HepG2 (cell line): Measurements from ENCODE around the gene SORD. TPM values are rescaled to one million over a fixed set of nuclear protein-coding genes. Genes with fewer than 3 reads are reported as not detected.

Experiments
- CREM ChIP-seq, 2 experiments: sonication (generic) in 1 of 2; formaldehyde crosslinking in 1 of 2; IDR thresholded peaks; 2 replicates each; pipeline versions ENCODE4 v1.4.0 to v1.6.1; 2016 to 2020; ENCODE audit warnings: antibody characterized with exemption in 1 of 2, mild to moderate bottlenecking in 1 of 2, missing genetic modification reagents in 1 of 2
- EHMT2 ChIP-seq: fragments of 200-600 bp; sonication (generic); IDR thresholded peaks from 2 replicates; pipeline ENCODE4 v1.7.0; 2017; ENCODE audit warnings: antibody characterized with exemption, low read depth, low read length, borderline replicate concordance
- MAFK ChIP-seq, 2 experiments: IDR thresholded peaks in 1 of 2; conservative IDR thresholded peaks in 1 of 2; 2 replicates each; pipeline ENCODE4 v1.6.1; 2011; ENCODE audit warnings: improper control_type of control experiment in 2 of 2, low read length in 2 of 2
- NFE2 ChIP-seq: sonication (generic); formaldehyde crosslinking; IDR thresholded peaks from 2 replicates; pipeline ENCODE4 v1.4.0; 2020; ENCODE audit warnings: missing genetic modification reagents
- NFE2L2 ChIP-seq: fragments of 150-350 bp; IDR thresholded peaks from 2 replicates; pipeline ENCODE4 v1.6.1; 2014; ENCODE audit warnings: low read length
- SNAPC2 ChIP-seq: sonication (generic); formaldehyde crosslinking; IDR thresholded peaks from 2 replicates; pipeline ENCODE4 v1.8.1; 2022; ENCODE audit warnings: mild to moderate bottlenecking, missing genetic modification reagents
- ZNF253 ChIP-seq: sonication (generic); formaldehyde crosslinking; IDR thresholded peaks from 2 replicates; pipeline ENCODE4 v1.8.0; 2022; ENCODE audit warnings: mild to moderate bottlenecking, missing genetic modification reagents, borderline replicate concordance
- ZNF282 ChIP-seq: fragments of 450-650 bp; IDR thresholded peaks from 2 replicates; pipeline ENCODE4 v1.6.1; 2018; ENCODE audit not compliant: partially characterized antibody
- ZNF367 ChIP-seq: sonication (generic); formaldehyde crosslinking; IDR thresholded peaks from 2 replicates; pipeline ENCODE4 v1.4.0; 2020; ENCODE audit warnings: missing genetic modification reagents, borderline replicate concordance
- ZNF383 ChIP-seq: sonication (generic); formaldehyde crosslinking; IDR thresholded peaks from 2 replicates; pipeline ENCODE4 v1.4.0; 2020; ENCODE audit warnings: missing genetic modification reagents, mild to moderate bottlenecking, borderline replicate concordance
- ZNF749 ChIP-seq: sonication (generic); formaldehyde crosslinking; IDR thresholded peaks from 2 replicates; pipeline ENCODE4 v1.8.0; 2022; ENCODE audit warnings: mild to moderate bottlenecking, missing genetic modification reagents, moderate library complexity, borderline replicate concordance
- ZNF777 ChIP-seq: sonication (generic); formaldehyde crosslinking; IDR thresholded peaks from 2 replicates; pipeline ENCODE4 v1.4.0; 2020; ENCODE audit warnings: missing genetic modification reagents
- ZNF83 ChIP-seq: sonication (generic); formaldehyde crosslinking; IDR thresholded peaks from 2 replicates; pipeline ENCODE4 v1.4.0; 2020; ENCODE audit warnings: missing genetic modification reagents, mild to moderate bottlenecking, borderline replicate concordance
- ZNF878 ChIP-seq: sonication (generic); formaldehyde crosslinking; IDR thresholded peaks from 2 replicates; pipeline ENCODE4 v1.8.1; 2023; ENCODE audit warnings: mild to moderate bottlenecking, missing genetic modification reagents, moderate library complexity
- ZSCAN29 ChIP-seq: sonication (generic); formaldehyde crosslinking; conservative IDR thresholded peaks from 2 replicates; pipeline ENCODE4 v1.4.0; 2020; ENCODE audit warnings: mild to moderate bottlenecking, missing genetic modification reagents
- polyA plus RNA-seq, 8 experiments: library from polyadenylated mRNA; depleted of rRNA in 3 of 8; stranded (reverse) in 7 of 8; unstranded in 1 of 8; fragments of >200 nt; fragmentation: Illumina TruSeq in 4 of 8; extraction: Trizol in 4 of 8; gene quantifications; 2 replicates each; pipeline versions ENCODE4 v1.2.1 to v1.2.3, GENCODE V29; 2011 to 2016; ENCODE audit warnings: low read depth in 4 of 8, missing spikeins in 1 of 8, mixed read lengths in 1 of 8; ENCODE audit not compliant: insufficient read depth in 1 of 8
- total RNA-seq, 5 experiments: library from RNA; depleted of rRNA; stranded (reverse); fragments of >200 nt; fragmentation: Illumina TruSeq; extraction: Trizol; gene quantifications; 2 replicates each; pipeline ENCODE4 v1.2.3, GENCODE V29; 2016; ENCODE audit warnings: low read depth in 1 of 5
- TF ChIP-seq, protein P1 (sequence below): sonication (generic); formaldehyde crosslinking; IDR thresholded peaks from 2 replicates; pipeline ENCODE4 v1.4.0; 2020; ENCODE audit warnings: missing genetic modification reagents, borderline replicate concordance
- TF ChIP-seq, protein P2 (sequence below): sonication (generic); formaldehyde crosslinking; IDR thresholded peaks from 2 replicates; pipeline ENCODE4 v1.4.0; 2020; ENCODE audit warnings: missing genetic modification reagents, borderline replicate concordance
- TF ChIP-seq, protein P3 (sequence below): sonication (generic); formaldehyde crosslinking; IDR thresholded peaks from 2 replicates; pipeline ENCODE4 v1.5.0; 2020; ENCODE audit warnings: mild to moderate bottlenecking, missing genetic modification reagents, moderate library complexity
- TF ChIP-seq, protein P4 (sequence below): sonication (generic); formaldehyde crosslinking; IDR thresholded peaks from 2 replicates; pipeline ENCODE4 v1.9.0; 2022; ENCODE audit warnings: missing genetic modification reagents, mild to moderate bottlenecking, borderline replicate concordance

SORD gene
- total and polyA plus RNA-seq, 2 of the 13 experiments (the other 11 are each of a cell fraction or from before 2014, with no cell fraction given) = 59.1 to 95.3 TPM

DNA sequence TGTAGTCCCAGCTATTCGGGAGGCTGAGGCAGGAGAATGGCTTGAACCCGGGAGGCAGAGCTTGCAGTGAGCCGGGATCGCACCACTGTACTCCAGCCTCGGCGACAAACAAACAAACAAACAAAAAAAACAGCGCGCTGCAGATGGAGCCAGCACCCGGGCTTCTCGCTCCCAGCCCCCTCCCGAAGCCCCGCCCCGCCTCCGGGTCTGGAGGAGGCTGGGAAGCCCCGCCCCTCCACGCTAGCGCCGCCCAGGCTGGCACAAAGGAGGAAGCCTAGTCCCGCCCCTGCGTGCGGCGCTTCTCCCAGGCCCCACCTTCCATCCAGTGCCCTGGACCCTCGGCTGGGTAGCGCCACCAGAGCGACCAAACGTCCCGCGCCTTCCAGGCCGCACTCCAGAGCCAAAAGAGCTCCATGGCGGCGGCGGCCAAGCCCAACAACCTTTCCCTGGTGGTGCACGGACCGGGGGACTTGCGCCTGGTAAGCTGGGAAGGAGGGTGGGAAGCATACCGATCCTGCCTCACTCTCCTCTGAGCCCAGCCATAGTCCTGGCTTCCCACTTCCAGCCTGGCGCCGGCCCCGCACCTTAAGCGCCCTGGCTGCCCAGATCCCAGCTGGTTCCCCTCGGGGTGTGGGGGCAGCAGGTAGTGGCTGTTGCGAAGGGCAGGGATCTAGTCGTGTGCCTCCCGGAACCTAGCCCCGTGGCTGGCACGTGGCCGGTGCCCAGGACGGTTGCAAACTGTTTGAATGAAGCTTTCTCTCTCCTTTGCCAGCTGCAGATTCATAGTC, at the start of gene SORD (continued):
- no peak for TF ChIP-seq ZNF383
- TF ChIP-seq, protein P1, sequence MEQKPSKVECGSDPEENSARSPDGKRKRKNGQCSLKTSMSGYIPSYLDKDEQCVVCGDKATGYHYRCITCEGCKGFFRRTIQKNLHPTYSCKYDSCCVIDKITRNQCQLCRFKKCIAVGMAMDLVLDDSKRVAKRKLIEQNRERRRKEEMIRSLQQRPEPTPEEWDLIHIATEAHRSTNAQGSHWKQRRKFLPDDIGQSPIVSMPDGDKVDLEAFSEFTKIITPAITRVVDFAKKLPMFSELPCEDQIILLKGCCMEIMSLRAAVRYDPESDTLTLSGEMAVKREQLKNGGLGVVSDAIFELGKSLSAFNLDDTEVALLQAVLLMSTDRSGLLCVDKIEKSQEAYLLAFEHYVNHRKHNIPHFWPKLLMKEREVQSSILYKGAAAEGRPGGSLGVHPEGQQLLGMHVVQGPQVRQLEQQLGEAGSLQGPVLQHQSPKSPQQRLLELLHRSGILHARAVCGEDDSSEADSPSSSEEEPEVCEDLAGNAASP = no peak
- TF ChIP-seq, protein P2, sequence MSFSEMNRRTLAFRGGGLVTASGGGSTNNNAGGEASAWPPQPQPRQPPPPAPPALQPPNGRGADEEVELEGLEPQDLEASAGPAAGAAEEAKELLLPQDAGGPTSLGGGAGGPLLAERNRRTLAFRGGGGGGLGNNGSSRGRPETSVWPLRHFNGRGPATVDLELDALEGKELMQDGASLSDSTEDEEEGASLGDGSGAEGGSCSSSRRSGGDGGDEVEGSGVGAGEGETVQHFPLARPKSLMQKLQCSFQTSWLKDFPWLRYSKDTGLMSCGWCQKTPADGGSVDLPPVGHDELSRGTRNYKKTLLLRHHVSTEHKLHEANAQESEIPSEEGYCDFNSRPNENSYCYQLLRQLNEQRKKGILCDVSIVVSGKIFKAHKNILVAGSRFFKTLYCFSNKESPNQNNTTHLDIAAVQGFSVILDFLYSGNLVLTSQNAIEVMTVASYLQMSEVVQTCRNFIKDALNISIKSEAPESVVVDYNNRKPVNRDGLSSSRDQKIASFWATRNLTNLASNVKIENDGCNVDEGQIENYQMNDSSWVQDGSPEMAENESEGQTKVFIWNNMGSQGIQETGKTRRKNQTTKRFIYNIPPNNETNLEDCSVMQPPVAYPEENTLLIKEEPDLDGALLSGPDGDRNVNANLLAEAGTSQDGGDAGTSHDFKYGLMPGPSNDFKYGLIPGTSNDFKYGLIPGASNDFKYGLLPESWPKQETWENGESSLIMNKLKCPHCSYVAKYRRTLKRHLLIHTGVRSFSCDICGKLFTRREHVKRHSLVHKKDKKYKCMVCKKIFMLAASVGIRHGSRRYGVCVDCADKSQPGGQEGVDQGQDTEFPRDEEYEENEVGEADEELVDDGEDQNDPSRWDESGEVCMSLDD (CRISPR knock-in tag) = no peak
- no peak for TF ChIP-seq CREM (IDR thresholded peaks at IDR 0.05)
- no peak for TF ChIP-seq CREM (CRISPR knock-in tag; IDR thresholded peaks at IDR 0.05)
- TF ChIP-seq NFE2 (CRISPR knock-in tag) = no peak
- TF ChIP-seq NFE2L2 = no peak
- TF ChIP-seq, protein P3, sequence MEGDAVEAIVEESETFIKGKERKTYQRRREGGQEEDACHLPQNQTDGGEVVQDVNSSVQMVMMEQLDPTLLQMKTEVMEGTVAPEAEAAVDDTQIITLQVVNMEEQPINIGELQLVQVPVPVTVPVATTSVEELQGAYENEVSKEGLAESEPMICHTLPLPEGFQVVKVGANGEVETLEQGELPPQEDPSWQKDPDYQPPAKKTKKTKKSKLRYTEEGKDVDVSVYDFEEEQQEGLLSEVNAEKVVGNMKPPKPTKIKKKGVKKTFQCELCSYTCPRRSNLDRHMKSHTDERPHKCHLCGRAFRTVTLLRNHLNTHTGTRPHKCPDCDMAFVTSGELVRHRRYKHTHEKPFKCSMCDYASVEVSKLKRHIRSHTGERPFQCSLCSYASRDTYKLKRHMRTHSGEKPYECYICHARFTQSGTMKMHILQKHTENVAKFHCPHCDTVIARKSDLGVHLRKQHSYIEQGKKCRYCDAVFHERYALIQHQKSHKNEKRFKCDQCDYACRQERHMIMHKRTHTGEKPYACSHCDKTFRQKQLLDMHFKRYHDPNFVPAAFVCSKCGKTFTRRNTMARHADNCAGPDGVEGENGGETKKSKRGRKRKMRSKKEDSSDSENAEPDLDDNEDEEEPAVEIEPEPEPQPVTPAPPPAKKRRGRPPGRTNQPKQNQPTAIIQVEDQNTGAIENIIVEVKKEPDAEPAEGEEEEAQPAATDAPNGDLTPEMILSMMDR = peak; percentile 46
- no peak for TF ChIP-seq ZSCAN29 (CRISPR knock-in tag)
- no peak for TF ChIP-seq MAFK (conservative IDR thresholded peaks at IDR 0.05 in 1 of 2, IDR thresholded peaks at IDR 0.05 in 1 of 2; ENCODE audit: low read length in 2 of 2)
- TF ChIP-seq ZNF83 (CRISPR knock-in tag) = 0 out of 2 replicates have a peak, but pooled peaks have one; percentile 75
- TF ChIP-seq ZNF282 = no peak
- no peak for TF ChIP-seq ZNF253 (CRISPR knock-in tag)
- TF ChIP-seq, protein P4, sequence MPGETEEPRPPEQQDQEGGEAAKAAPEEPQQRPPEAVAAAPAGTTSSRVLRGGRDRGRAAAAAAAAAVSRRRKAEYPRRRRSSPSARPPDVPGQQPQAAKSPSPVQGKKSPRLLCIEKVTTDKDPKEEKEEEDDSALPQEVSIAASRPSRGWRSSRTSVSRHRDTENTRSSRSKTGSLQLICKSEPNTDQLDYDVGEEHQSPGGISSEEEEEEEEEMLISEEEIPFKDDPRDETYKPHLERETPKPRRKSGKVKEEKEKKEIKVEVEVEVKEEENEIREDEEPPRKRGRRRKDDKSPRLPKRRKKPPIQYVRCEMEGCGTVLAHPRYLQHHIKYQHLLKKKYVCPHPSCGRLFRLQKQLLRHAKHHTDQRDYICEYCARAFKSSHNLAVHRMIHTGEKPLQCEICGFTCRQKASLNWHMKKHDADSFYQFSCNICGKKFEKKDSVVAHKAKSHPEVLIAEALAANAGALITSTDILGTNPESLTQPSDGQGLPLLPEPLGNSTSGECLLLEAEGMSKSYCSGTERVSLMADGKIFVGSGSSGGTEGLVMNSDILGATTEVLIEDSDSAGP = peak; percentile 74; the same call in 1 of the 2 replicates
- no peak for TF ChIP-seq ZNF367
- no peak for TF ChIP-seq EHMT2
- TF ChIP-seq ZNF878 = no peak; the same call in 1 of the 2 replicates
- no peak for TF ChIP-seq ZNF749 (CRISPR knock-in tag)
- peak; percentile 72; the same call in 1 of the 2 replicates for TF ChIP-seq SNAPC2 (CRISPR knock-in tag)
- TF ChIP-seq ZNF777 = no peak; the same call in 1 of the 2 replicates
